Measurements from ENCODE around the gene CHORDC1. TPM values are rescaled to one million over a fixed set of nuclear protein-coding genes. Genes with fewer than 3 reads are reported as not detected.

Gene CHORDC1
- total and polyA plus RNA-seq, 2 of the 13 experiments (the other 11 are each of a cell fraction or from before 2014, with no cell fraction given) = 19.1 to 73.5 TPM

GRCh38 chr11:90229791-90230190 lies 6.9 kb upstream of the CHORDC1 start:
- Histone ChIP-seq H3K9me3 (ENCODE audit: low read length) (no peaks in the 10 kb centered on the region), H3K27ac (ENCODE audit: extremely low read length, insufficient read depth, low read length) (no peak overlapping the region), H3K4me2 (ENCODE audit: low read depth, low read length) (no peak overlapping the region), H3K79me2 (ENCODE audit: insufficient read depth, low read length) (no peaks in the 10 kb centered on the region), H4K20me1 (ENCODE audit: insufficient read depth, low read length) (no peaks in the 10 kb centered on the region), H3K4me3 (replicated peaks in 1 of 3; ENCODE audit: insufficient read depth in 1 of 3, low read depth in 2 of 3, low read length in 3 of 3) (no peak overlapping the region), H3K27me3 (ENCODE audit: control insufficient read depth in 1 of 2, insufficient read depth in 2 of 2, low read length in 2 of 2) (no peaks in the 10 kb centered on the region), H3K4me1 (ENCODE audit: insufficient read depth, low read length) (no peaks in the 10 kb centered on the region), H3K9ac (ENCODE audit: insufficient read depth, low read depth, low read length) (no peak overlapping the region), H2AFZ (ENCODE audit: low read length) (no peak overlapping the region), H3K36me3 (replicated peaks in 1 of 2; ENCODE audit: control insufficient read depth in 1 of 2, insufficient read depth in 2 of 2, low read length in 2 of 2) (no peaks in the 10 kb centered on the region)
- no peak for FAIRE-seq
- intact Hi-C loops (cut with micrococcal nuclease; ENCODE audit: unreplicated experiment) = no loop called here
- ATAC-seq = no peak
- TF ChIP-seq ZBTB21 (CRISPR knock-in tag; IDR thresholded peaks at IDR 0.05) (no peak), ZBTB10 (CRISPR knock-in tag; IDR thresholded peaks at IDR 0.05; ENCODE audit: borderline replicate concordance) (no peak), KAT2B (IDR thresholded peaks at IDR 0.05; ENCODE audit: borderline replicate concordance, low read depth, low read length) (no peak), ZNF292 (CRISPR knock-in tag; IDR thresholded peaks at IDR 0.05; ENCODE audit: borderline replicate concordance, low read depth) (no peak)
- CTCF ChIA-PET (ENCODE audit: low intra/inter-chr PET ratio, low total read pairs) = no interaction called here
- WGBS (ENCODE audit: low lambda C conversion rate) = 6% methylated on average over 1 of the region's 1 CpG
- no TSS peak for BruUV-seq (replicated peaks)
- DNase-seq (ENCODE audit: low spot score) = no peak
- in situ Hi-C loops (cut with HindIII; ENCODE audit: extremely low pct_ligation_motif_present, low pct_unique_long_range_greater_than_20kb) = no loop called here
- POLR2A ChIA-PET = no interaction called here

DNA sequence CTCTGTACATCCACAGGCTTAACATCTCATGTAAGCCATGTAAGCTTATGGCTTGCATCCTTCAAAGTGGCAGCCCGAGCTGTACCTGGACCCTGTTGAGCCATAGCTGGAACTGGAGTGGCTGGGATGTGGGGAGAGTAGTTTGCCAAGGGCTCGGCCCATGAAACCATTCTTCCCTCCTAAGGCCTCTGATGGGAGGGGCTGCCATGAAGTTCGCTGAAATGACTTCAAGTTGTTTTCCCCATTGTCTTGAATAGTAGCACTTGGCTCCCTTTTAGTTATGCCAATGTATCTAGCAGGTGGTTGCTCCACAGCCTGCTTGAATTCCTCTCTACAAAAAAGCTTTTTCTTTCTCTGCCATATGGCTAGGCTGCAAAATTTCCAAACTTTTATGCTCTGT lies 5.2 kb upstream of the CHORDC1 start:
- CTCF ChIA-PET (ENCODE audit: low intra/inter-chr PET ratio, low total read pairs) = no interaction called here
- no peak overlapping the region for H3K9ac ChIP-seq (ENCODE audit: insufficient read depth, low read depth, low read length)

More for the DNA sequence above, 5.2 kb upstream of the CHORDC1 start:
- no peaks in the 10 kb centered on the region for H4K20me1 ChIP-seq (ENCODE audit: insufficient read depth, low read length)
- peaks cover 4% of the 10 kb centered on the region; the same call in 1 of the 2 replicates for H3K4me1 ChIP-seq (ENCODE audit: insufficient read depth, low read length)
- no peak overlapping the region for H3K4me2 ChIP-seq (ENCODE audit: low read depth, low read length)
- TF ChIP-seq SNAPC2 (CRISPR knock-in tag; IDR thresholded peaks at IDR 0.05) (no peak), CREM (IDR thresholded peaks at IDR 0.05) (no peak), CREM (CRISPR knock-in tag; IDR thresholded peaks at IDR 0.05) (no peak), ZNF30 (CRISPR knock-in tag; IDR thresholded peaks at IDR 0.05) (no peak)
- TF ChIP-seq, protein P1, sequence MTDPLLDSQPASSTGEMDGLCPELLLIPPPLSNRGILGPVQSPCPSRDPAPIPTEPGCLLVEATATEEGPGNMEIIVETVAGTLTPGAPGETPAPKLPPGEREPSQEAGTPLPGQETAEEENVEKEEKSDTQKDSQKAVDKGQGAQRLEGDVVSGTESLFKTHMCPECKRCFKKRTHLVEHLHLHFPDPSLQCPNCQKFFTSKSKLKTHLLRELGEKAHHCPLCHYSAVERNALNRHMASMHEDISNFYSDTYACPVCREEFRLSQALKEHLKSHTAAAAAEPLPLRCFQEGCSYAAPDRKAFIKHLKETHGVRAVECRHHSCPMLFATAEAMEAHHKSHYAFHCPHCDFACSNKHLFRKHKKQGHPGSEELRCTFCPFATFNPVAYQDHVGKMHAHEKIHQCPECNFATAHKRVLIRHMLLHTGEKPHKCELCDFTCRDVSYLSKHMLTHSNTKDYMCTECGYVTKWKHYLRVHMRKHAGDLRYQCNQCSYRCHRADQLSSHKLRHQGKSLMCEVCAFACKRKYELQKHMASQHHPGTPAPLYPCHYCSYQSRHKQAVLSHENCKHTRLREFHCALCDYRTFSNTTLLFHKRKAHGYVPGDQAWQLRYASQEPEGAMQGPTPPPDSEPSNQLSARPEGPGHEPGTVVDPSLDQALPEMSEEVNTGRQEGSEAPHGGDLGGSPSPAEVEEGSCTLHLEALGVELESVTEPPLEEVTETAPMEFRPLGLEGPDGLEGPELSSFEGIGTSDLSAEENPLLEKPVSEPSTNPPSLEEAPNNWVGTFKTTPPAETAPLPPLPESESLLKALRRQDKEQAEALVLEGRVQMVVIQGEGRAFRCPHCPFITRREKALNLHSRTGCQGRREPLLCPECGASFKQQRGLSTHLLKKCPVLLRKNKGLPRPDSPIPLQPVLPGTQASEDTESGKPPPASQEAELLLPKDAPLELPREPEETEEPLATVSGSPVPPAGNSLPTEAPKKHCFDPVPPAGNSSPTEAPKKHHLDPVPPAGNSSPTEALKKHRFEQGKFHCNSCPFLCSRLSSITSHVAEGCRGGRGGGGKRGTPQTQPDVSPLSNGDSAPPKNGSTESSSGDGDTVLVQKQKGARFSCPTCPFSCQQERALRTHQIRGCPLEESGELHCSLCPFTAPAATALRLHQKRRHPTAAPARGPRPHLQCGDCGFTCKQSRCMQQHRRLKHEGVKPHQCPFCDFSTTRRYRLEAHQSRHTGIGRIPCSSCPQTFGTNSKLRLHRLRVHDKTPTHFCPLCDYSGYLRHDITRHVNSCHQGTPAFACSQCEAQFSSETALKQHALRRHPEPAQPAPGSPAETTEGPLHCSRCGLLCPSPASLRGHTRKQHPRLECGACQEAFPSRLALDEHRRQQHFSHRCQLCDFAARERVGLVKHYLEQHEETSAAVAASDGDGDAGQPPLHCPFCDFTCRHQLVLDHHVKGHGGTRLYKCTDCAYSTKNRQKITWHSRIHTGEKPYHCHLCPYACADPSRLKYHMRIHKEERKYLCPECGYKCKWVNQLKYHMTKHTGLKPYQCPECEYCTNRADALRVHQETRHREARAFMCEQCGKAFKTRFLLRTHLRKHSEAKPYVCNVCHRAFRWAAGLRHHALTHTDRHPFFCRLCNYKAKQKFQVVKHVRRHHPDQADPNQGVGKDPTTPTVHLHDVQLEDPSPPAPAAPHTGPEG (CRISPR knock-in tag; IDR thresholded peaks at IDR 0.05) = no peak
- peaks cover 2% of the 10 kb centered on the region for H3K79me2 ChIP-seq (ENCODE audit: insufficient read depth, low read length)
- POLR2A ChIA-PET = no interaction called here
- H3K27ac ChIP-seq (ENCODE audit: extremely low read length, insufficient read depth, low read length) = no peak overlapping the region
- H3K36me3 ChIP-seq (replicated peaks in 1 of 2; ENCODE audit: control insufficient read depth in 1 of 2, insufficient read depth in 2 of 2, low read length in 2 of 2) = no peaks in the 10 kb centered on the region
- no peaks in the 10 kb centered on the region; a peak in 1 of 5 replicates for H3K27me3 ChIP-seq (ENCODE audit: control insufficient read depth in 1 of 2, insufficient read depth in 2 of 2, low read length in 2 of 2)
- intact Hi-C loops (cut with micrococcal nuclease; ENCODE audit: unreplicated experiment) (no loop called here), in situ Hi-C loops (cut with HindIII; ENCODE audit: extremely low pct_ligation_motif_present, low pct_unique_long_range_greater_than_20kb) (no loop called here)
- no peak for ATAC-seq
- no TSS peak for BruUV-seq (replicated peaks)
- no peak overlapping the region for H3K4me3 ChIP-seq (replicated peaks in 1 of 3; ENCODE audit: insufficient read depth in 1 of 3, low read depth in 2 of 3, low read length in 3 of 3)
- FAIRE-seq = no peak
- DNase-seq (ENCODE audit: low spot score) = no peak
- H3K9me3 ChIP-seq (ENCODE audit: low read length) = no peaks in the 10 kb centered on the region
- no peak overlapping the region for H2AFZ ChIP-seq (ENCODE audit: low read length)
- WGBS (ENCODE audit: low lambda C conversion rate) = 51% methylated on average over 3 of the region's 3 CpGs
